ENCODE results near the gene GRIK5. TPM values are rescaled to one million over a fixed set of nuclear protein-coding genes. Genes with fewer than 3 reads are reported as not detected.

The GRIK5 gene
- total RNA-seq, 4 donors from 2014 or later: 0.22 to 0.33 TPM; not detected in 2

DNA sequence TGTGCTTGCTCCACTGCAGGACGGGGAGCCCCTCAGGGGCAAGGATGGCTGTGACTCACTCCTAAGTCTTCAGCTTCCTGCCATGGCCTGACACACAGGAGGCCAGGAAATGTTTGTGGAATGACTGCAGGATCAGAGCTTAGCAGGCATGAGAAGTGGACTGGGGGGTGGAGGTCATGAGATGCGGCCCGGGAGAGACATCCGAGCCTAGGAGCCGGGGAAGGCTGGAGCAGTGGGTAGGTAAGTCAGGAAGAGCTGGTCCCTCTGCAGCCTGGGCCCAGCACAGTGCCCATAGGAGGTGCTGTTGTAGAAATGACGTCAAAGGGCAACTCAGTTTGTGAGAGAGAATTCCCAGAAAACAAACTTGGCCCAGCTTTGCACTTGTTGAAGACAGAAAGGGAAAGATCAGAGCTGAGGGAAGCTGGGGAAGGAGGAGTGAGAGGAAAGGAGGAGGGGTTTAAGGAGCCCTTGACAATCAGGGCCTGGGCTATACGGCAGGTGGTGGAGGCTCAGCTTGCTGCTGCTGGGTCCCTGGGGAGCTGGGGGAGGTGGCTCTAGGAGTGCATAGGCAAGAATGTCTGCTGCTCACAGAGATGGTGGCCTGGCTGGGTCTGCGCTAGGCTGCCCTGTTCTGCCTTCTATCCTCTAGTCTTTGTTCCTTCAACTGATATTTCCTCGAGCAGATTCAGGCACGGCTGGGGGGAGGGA, 43.8 kb upstream of the GRIK5 start:
- TF ChIP-seq, protein P1, sequence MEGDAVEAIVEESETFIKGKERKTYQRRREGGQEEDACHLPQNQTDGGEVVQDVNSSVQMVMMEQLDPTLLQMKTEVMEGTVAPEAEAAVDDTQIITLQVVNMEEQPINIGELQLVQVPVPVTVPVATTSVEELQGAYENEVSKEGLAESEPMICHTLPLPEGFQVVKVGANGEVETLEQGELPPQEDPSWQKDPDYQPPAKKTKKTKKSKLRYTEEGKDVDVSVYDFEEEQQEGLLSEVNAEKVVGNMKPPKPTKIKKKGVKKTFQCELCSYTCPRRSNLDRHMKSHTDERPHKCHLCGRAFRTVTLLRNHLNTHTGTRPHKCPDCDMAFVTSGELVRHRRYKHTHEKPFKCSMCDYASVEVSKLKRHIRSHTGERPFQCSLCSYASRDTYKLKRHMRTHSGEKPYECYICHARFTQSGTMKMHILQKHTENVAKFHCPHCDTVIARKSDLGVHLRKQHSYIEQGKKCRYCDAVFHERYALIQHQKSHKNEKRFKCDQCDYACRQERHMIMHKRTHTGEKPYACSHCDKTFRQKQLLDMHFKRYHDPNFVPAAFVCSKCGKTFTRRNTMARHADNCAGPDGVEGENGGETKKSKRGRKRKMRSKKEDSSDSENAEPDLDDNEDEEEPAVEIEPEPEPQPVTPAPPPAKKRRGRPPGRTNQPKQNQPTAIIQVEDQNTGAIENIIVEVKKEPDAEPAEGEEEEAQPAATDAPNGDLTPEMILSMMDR (IDR thresholded peaks at IDR 0.05; ENCODE audit: low read depth): no peak

DNA sequence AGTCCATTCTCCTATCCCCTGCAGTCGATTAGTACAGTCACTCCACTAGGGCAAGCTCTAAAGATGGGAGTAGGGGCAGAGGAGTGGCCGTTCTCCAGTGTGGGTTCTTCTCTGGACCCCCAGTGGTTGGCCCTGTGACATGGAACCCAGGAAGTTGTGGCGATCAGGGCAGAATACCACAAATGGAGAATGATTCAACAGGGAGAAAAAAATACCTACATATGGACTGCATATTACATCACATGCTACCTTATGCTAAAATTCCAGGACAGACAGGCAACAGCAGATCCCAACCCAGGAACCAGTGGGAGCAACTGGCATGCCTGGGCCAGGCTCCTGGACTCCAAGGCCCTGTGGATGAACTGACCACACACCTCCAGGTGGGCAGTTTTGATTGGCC, 41.8 kb upstream of the GRIK5 start:
- TF ChIP-seq, protein P1 (IDR thresholded peaks at IDR 0.05; ENCODE audit: low read depth): no peak

DNA sequence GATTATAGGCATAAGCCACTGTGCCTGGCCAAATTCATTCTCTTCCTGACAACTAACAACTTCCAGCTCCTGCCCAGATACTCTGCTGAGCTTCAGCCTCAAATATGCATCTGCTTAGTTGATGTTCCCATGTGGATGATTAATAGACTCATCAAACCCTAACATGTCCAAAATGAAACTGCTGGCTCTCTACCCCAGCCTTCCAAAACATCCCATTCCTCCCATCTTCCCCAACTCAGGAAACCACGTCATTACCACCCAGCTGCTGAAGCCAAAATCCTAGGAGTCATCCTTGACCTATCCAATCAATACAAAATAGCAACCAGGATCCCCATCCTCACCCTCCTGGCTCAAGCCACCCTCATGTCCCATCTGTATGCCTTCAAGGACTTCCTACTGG, 41.4 kb upstream of the GRIK5 start:
- TF ChIP-seq, protein P1 (IDR thresholded peaks at IDR 0.05; ENCODE audit: low read depth): no peak

DNA sequence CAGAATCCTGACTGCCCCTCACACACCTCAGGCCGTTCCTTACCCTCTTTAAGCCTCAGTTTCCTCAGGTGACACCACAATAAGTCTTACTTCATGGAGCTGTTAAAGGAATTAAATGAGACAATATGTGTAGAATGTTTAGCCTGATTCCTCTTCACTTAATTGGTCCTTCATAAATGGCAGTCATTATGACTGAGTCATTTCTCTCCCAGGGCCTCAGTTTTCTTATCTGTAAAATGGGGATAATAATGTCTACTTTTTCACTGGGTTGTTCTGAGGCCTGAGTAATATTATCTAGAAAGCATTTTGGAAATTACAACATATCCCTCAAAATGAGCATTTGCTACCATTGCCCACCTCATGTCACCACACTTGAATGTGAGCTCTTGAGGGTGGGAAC, 40.7 kb upstream of the GRIK5 start:
- TF ChIP-seq, protein P1 (IDR thresholded peaks at IDR 0.05; ENCODE audit: low read depth): no peak

DNA sequence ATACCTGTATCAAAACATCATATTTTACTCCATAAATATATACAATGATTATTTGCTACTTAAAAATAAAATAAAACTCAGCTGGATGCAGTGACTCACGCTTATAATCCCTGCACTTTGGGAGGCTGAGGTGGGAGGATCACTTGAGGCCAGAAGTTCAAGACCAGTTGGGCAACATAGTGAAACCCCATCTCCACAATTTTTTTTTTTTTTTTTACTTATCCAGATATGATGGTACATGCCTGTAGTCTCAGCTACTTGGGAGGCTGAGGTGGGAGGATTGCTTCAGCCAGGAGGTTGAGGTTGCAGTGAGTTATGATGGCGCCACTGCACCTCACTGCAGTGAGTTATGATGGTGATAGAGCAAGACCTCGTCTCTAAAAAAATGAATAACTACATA, 39.9 kb upstream of the GRIK5 start:
- TF ChIP-seq, protein P1 (IDR thresholded peaks at IDR 0.05; ENCODE audit: low read depth): no peak

DNA sequence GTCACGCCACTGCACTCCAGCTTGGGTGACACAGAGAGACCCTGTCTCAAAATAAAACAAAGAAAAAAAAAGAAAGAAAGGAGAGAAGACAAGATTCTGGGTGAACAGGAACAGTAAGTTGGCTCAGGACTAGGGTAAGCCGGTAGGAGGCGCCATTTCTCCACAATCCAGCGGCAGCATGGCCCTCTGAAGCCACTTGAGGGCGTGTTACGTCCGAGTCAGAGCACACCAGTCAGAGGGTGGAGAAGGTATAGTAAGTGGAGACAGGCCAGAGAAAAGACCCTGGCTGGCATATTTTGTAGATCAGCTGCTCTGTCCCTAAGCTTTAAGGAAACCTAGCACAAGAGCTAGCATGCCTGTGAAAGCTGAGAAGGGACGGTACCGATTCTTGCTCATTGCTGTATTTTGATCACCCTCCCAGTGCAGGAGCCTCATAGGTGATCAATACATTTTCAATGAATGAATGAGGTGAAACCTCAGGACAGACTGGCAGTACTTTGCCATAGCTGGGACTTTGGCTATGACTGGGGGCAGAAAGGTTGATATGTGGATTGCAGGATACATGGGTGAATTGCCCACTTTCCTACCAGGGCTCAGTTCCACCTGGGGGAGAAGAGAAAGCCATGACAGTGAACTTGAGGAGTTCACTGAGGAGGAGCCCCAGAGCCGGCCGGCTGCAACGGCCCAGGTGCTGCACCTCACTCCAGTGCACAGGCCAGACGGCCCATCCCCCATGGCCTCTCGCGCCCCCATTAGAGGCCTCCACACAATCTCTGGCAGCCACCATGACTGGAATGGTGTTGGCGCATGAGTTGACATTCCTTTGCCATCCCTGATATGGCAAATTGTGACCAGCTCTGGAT, 38.8 kb upstream of the GRIK5 start:
- TF ChIP-seq, protein P1 (IDR thresholded peaks at IDR 0.05; ENCODE audit: low read depth): no peak

DNA sequence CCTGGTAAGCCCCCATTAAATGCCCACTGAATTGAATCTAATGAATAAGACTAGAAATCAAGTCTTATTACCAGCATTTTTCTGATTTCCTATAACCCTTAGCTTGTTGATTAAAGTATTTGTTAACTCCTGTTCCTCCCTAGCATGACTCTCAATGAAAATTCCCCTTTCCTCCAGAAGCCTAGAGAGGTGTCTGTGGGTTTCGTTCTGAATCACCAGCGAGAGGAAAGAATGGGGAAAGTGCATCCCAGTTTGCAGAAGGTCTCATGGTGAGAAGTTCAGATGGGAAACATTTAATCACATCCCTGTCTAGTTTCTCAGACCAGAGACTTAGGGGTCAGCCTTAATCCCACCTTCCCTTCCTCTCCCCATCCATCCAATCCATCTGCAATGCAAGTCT, 35.4 kb upstream of the GRIK5 start:
- TF ChIP-seq, protein P1 (IDR thresholded peaks at IDR 0.05; ENCODE audit: low read depth): no peak
